ENCODE measurements around the gene TRIP12.

- TF ChIP-seq USF2 (IDR thresholded peaks at IDR 0.05; ENCODE audit: borderline replicate concordance, low read depth, low read length) (no peak), CTCF (IDR thresholded peaks at IDR 0.05) (no peak), RCOR1 (IDR thresholded peaks at IDR 0.05; ENCODE audit: low read length) (no peak), POLR2AphosphoS5 (IDR thresholded peaks at IDR 0.05; ENCODE audit: low read depth, low read length) (no peak), SIN3A (IDR thresholded peaks at IDR 0.05; ENCODE audit: borderline replicate concordance, low read depth, low read length) (no peak), TEAD4 (IDR thresholded peaks at IDR 0.05; ENCODE audit: borderline replicate concordance, insufficient read depth) (no peak), EZH2phosphoT487 (IDR thresholded peaks at IDR 0.05; ENCODE audit: borderline replicate concordance, low read depth) (no peak), MXI1 (IDR thresholded peaks at IDR 0.05; ENCODE audit: low read depth, low read length) (no peak), RFX5 (IDR thresholded peaks at IDR 0.05; ENCODE audit: low read length) (no peak), CHD2 (IDR thresholded peaks at IDR 0.05; ENCODE audit: low read length, partially characterized antibody) (no peak)
- TF ChIP-seq, protein P1, sequence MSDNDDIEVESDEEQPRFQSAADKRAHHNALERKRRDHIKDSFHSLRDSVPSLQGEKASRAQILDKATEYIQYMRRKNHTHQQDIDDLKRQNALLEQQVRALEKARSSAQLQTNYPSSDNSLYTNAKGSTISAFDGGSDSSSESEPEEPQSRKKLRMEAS (IDR thresholded peaks at IDR 0.05; ENCODE audit: low read depth) = no peak
Observed at GRCh38 chr2:229903037-229903436, 18.8 kb downstream of the TRIP12 start.

All from SK-N-SH (cell line).